Gastrocnemius medialis (tissue), 4 donors: Measurements from ENCODE around the gene C5orf52.
"Not testable (repeated sequence)": the region's sequence is repeated elsewhere in the genome, so short reads cannot be mapped to it uniquely, and the experiment has no call there.

Experiments used
- POLR2A ChIP-seq, 2 donors: fragments of 450-650 bp; IDR thresholded peaks; one replicate each; pipeline ENCODE4 v1.6.1; 2017; ENCODE audit warnings: antibody characterized with exemption in 2 of 2, mild to moderate bottlenecking in 2 of 2, moderate library complexity in 2 of 2
- TF ChIP-seq, protein P1 (sequence below), 5 experiments: fragments of 450-650 bp in 3 of 5; fragments of 200-600 bp in 2 of 5; sonication (generic) in 2 of 5; IDR thresholded peaks in 4 of 5; conservative IDR thresholded peaks in 1 of 5; 1 replicate in 4 of 5; 2 replicates in 1 of 5; pipeline ENCODE4 v1.5.1; 2016 to 2019; ENCODE audit warnings: antibody characterized with exemption in 5 of 5, mild to moderate bottlenecking in 3 of 5, moderate library complexity in 3 of 5

DNA sequence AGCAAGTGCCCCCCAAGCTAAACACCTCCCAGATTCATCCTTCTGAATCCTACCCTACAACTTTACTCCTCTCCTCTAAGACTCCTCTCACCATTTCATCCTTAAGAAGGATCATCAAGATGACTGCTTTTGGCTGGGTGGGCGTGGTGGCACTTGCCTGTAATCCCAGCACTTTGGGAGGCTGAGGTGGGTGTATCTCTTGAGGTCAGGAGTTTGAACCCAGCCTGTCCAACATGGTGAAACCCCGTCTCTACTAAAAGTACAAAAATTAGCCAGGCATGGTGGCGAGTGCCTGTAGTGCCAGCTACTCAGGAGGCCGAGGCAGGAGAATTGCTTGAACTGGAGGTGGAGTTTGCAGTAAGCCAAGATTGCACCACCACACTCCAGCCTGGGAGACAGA lies 3.0 kb downstream of the C5orf52 start:
- TF ChIP-seq, protein P1, sequence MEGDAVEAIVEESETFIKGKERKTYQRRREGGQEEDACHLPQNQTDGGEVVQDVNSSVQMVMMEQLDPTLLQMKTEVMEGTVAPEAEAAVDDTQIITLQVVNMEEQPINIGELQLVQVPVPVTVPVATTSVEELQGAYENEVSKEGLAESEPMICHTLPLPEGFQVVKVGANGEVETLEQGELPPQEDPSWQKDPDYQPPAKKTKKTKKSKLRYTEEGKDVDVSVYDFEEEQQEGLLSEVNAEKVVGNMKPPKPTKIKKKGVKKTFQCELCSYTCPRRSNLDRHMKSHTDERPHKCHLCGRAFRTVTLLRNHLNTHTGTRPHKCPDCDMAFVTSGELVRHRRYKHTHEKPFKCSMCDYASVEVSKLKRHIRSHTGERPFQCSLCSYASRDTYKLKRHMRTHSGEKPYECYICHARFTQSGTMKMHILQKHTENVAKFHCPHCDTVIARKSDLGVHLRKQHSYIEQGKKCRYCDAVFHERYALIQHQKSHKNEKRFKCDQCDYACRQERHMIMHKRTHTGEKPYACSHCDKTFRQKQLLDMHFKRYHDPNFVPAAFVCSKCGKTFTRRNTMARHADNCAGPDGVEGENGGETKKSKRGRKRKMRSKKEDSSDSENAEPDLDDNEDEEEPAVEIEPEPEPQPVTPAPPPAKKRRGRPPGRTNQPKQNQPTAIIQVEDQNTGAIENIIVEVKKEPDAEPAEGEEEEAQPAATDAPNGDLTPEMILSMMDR (IDR thresholded peaks at IDR 0.05 in 4 of 5, conservative IDR thresholded peaks at IDR 0.05 in 1 of 5), result not testable (repeated sequence)
- TF ChIP-seq POLR2A (IDR thresholded peaks at IDR 0.05), result not testable (repeated sequence)
